M059J (cell line): ENCODE results near the gene KCP. TPM values are rescaled to one million over a fixed set of nuclear protein-coding genes. Genes with fewer than 3 reads are reported as not detected.

ENCODE experiments used
- DNase-seq: peaks from one replicate; pipeline ENCODE4 v3.0.0-alpha.2; 2012; ENCODE audit warnings: low read depth
- total RNA-seq: library from RNA; depleted of rRNA; stranded (reverse); fragments of >200 nt; shearing (Covaris generic); gene quantifications from 2 replicates; pipeline ENCODE4 v1.2.3, GENCODE V29; 2014

The KCP gene
- total RNA-seq, 1 experiment from 2014 or later = not detected

- no peak for DNase-seq
Measured at GRCh38 chr7:128874140-128875031, 36.1 kb downstream of the KCP start.

- DNase-seq = no peak
Measured at GRCh38 chr7:128873234-128873633, 37.3 kb downstream of the KCP start.

- DNase-seq = no peak
Measured at GRCh38 chr7:128872394-128872824, 38.1 kb downstream of the KCP start.

- no peak for DNase-seq
Measured at GRCh38 chr7:128871050-128871449, 39.5 kb downstream of the KCP start.

GRCh38 chr7:128869944-128870285 is 40.6 kb downstream of the KCP start:
- no peak for DNase-seq

- DNase-seq = no peak
Measured at GRCh38 chr7:128869138-128869943, 41.2 kb downstream of the KCP start.

- no peak for DNase-seq
Measured at GRCh38 chr7:128868624-128869137, 41.8 kb downstream of the KCP start.

GRCh38 chr7:128867842-128868623 is 42.5 kb downstream of the KCP start:
- no peak for DNase-seq

GRCh38 chr7:128867241-128867640 is 43.3 kb downstream of the KCP start:
- no peak for DNase-seq

DNA sequence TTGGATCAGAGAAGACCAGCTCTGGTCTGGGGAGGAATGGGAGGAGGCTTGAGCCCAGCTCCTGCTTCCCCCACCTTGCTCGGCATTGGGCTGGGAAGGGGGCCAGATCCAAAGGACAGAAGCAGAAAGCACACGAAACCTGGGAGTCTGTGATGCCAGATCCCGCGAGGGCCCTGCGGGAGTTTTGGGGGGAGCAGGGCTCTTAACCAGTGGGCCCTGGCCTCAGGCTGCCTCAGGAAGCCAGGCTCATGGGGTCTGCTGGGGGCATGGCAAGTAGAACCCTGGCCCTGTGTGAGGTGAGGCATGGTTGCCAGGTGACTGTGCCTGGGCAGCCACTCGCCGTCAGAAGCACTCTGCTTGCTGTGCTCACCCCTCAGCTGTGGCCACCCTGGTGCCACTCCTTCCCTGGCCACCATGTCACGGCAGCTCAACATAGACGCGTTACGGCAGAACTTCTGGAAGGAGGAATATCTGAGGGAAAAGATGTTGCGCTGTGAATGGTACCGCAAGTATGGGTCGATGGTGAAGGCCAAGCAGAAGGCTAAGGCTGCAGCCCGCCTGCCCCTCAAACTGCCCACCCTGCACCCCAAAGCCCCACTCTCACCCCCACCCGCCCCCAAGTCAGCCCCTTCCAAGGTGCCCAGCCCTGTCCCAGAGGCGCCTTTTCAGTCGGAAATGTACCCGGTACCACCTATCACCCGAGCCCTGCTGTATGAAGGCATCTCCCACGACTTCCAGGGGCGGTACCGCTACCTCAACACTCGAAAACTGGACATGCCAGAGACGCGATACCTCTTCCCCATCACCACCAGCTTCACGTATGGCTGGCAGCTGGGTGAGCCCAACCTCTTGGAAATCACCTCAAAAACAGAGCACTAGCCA is 44.3 kb downstream of the KCP start:
- no peak for DNase-seq

DNA sequence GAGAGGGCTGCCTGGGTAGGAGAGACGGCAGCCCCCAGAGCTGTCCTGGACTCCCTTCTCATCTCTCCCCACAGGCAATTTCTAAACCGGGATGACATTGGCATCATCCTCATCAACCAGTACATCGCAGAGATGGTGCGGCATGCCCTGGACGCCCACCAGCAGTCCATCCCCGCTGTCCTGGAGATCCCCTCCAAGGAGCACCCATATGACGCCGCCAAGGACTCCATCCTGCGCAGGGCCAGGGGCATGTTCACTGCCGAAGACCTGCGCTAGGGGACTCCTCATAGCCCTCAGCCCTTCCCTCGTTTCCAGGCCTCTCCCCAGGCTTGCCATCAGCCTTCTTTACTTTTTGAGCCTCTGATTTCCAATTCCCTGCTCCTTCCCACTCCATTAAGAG is 45.2 kb downstream of the KCP start:
- no peak for DNase-seq

- peak; percentile 76 for DNase-seq
Measured at GRCh38 chr7:128863433-128863989, 47.0 kb downstream of the KCP start.

GRCh38 chr7:128862571-128863432 is 47.7 kb downstream of the KCP start, which contains the start of gene ATP6V1F:
Gene ATP6V1F, plus strand, starts transcription at chr7:128862856. Its CDS starts 49 bp downstream, at chr7:128862905.
- peak; percentile 96 for DNase-seq

GRCh38 chr7:128861957-128862570 is 48.4 kb downstream of the KCP start:
- no peak for DNase-seq

DNA sequence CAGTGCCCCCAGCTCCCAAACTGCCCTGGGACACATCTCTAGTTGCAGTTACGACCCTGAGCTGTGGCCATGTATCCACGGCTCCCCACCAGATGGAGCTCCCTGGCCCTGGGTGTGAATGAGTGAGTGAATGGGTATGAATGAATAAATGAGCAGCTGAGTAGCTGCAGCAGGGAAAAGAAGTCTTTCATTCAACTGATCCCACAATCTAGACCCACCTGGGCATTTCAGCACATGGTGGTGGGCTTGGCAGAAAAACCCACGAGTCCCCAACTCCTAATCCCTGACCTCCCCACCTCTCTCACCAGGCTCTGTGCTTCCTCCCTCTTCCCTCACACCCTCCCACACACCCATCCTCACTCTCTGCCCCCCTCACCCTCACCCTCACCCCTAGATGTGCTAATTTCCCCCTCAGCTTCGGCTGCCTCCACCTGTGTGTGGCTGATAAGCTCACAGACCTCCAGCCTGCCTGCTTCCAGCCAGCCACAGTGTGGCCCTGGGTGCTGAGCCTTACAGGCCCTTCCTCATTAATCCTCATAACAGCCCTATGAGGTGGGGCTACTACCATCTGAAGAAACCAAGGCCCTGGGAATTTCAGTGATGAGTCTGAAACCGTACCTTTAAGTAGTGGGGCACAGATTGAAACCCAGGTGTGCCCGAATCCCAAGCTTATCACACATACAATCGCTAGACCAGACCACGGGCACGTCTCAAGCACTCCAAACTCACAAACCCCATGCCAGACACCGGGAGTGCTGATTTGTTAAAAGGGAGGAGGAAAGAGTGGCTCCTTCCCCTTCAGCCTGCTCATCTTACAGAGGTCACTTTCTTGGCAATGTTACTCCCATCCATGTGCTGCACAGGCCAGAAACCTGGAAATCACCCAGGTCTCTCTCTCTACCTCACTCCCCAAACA is 50.1 kb downstream of the KCP start:
- DNase-seq = peak; percentile 56

- DNase-seq = peak; percentile 40
Measured at GRCh38 chr7:128859232-128860157, 51.0 kb downstream of the KCP start.
